HuH-7 (cell line): ENCODE data around the gene DNM2.
A peak's percentile ranks its signal among the peaks of the same experiment; 100 is the strongest.
"Not testable (repeated sequence)": the region's sequence is repeated elsewhere in the genome, so short reads cannot be mapped to it uniquely, and the experiment has no call there.

Experiments used
- DNase-seq: peaks from one replicate; pipeline ENCODE4 v3.0.0; 2011; ENCODE audit warnings: low spot score

The DNM2 gene

GRCh38 chr19:10752913-10753704 lies 35.2 kb downstream of the DNM2 start:
- no peak for DNase-seq

DNA sequence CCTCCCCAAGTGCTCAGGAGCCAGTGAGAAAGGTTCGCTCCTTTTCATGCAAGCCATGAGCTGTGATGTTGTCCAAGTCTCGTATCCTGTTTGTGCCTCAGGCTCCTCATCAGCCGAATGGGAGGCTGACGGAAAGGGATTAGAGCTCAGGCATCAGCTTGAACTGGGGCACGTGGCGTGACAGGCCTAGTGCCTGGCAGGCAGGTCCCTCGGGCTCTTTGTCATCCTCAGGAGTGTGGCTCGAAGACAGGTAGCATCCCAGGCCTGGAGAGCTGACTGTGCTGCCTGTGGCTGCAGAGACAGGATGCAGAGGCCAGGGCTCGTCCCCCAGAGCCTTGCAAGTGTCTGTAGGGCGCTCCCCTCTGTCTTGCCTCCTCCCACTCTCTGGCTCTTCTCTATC lies 38.5 kb downstream of the DNM2 start:
- no peak for DNase-seq

- DNase-seq: no peak
These were observed 38.9 kb downstream of the DNM2 start for GRCh38 chr19:10756791-10757190.

- not testable (repeated sequence) for DNase-seq
These were observed 40.2 kb downstream of the DNM2 start for GRCh38 chr19:10758050-10758449.

DNA sequence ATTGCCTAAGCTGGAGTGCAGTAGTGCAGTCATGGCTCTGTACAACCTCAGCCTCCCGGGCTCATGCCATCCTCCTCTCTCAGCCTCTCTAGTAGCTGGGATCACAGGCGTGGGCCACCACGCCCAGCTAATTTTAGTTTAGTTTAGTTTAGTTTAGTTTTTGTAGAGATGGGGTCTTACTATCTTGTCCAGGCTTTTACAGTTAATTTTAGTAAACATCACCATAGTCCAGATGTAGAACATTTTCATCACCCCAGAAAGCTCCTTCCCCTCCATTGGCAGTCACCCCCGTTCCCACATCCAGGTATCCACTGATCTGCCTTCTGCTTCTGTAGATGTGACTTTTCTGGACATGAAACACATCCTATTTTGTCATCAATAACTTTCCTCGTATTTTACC lies 41.1 kb downstream of the DNM2 start:
- no peak for DNase-seq

DNA sequence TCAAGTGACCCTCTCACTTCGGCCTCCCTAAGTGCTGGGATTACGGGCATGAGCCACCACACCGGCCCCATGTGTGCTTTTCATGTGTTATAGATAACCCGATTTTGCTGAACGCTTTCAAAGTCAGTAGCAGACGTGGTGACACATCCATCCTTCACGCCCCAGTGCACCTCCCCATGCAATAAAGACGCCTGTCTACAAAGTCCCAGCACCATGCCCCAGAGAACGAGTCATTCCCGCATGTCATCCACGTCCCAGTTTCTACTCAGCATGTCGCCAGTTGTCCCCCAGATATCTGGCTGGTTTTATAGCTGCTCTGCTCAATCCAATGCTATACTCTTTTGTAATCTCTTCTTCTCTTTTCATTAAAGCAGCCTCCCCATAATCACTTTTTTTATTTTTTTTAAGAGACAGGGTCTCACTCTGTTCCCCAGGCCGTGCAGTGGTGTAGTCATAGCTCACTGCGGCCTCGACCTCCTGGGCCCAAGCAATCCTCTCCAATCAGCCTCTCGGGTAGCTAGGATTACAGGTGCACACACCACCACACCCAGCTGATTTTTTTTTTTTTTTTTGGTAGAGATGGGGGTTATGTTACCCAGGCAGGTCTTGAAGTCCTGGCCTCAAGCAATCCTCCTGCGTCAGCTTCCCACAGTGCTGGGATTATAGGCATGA lies 42.5 kb downstream of the DNM2 start:
- DNase-seq: no peak

GRCh38 chr19:10761443-10762250 lies 43.8 kb downstream of the DNM2 start:
- DNase-seq: no peak

- DNase-seq: no peak
These were observed 44.8 kb downstream of the DNM2 start for GRCh38 chr19:10762656-10763055.

DNA sequence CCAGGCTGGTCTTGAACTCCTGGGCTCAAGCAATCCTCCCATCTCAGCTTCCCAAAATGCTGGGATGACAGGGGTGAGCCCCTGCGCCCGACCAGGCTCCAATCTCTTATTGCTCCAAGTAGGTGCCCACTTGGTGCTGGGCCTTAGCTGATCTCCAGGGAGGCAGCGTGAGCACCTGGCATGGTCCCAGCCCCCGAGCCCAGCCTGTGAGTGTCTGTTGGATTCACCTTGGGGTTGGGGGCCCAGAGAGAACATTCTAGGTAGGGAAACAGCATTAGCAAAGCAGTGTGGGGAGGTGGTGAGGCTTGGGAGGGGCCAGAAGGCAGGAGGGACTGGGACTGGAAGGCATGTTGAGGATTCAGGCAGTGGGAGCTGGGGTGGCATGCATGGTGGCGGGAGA lies 45.5 kb downstream of the DNM2 start:
- no peak for DNase-seq

DNA sequence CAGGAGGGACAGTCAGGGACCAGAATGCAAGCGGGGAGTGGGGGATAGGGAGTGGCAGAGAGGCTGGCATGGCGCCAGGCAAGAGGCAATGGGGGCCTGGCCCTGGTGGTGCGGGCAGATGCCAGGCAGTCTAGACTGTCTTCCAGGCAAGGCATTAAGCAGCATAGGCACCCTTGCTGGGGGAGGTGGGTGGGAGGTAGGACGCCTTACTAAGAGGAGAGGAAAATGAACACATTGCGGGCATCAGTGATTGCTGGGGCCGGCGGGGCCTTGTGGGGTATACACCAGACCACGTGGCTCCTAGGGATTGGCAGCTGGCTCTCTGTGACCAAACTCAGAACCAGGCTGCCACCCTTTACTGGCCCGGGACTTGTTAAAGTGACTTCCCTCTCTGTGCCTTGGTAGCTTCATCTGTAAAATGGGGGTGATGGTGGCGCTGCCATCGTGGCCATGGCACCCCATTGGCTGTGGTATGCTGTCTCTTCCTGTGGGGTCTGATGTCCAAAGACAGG lies 46.0 kb downstream of the DNM2 start:
- DNase-seq: no peak

DNA sequence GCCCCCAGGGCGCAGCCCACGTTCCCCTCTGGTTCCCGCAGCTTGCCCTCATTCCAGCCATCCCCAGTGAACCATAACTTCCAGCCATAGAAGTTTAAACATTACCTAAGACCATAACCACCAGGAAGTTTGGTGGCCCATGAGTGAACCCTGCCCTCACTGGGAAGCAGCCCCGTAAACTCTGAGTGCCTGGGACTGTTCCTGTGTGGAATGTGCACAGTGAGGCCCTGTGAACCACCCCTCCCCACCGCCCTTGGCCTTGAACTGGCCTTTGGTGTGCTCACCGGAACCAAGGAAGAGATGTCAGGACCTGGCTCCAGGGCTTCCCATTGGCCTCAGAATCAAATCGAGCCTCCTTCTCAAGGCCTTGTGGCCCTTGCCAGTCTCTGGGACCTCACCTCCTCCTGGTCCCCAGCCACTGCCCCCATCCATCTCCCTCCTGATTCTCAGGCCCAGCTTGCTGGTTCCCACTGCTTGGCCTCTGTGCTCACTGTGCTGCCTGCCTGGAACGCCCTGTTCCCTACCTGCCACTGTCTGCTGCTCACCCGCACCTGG lies 46.5 kb downstream of the DNM2 start:
- DNase-seq: peak; percentile 68

- DNase-seq: no peak
These were observed 48.3 kb downstream of the DNM2 start for GRCh38 chr19:10766049-10766623.

- no peak for DNase-seq
These were observed 48.9 kb downstream of the DNM2 start for GRCh38 chr19:10766671-10767201.

DNA sequence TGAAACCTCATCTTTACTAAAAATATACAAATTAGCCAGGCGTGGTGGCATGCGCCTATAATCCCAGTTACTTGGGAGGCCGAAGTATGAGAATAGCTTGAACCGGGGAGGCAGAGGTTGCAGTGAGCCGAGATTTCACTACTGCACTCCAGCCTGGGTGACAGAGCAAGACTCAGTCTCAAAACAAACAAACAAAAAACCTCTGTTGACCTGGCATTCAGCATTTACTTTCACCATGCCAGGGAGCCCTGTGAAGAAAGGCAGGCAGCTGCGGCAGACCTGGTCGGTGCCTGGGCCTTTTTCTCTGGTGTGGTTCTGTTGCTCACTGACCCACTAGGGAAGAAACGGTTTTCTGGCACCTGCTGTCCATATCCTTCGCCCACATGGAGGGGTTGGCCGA lies 49.8 kb downstream of the DNM2 start:
- DNase-seq: no peak

DNA sequence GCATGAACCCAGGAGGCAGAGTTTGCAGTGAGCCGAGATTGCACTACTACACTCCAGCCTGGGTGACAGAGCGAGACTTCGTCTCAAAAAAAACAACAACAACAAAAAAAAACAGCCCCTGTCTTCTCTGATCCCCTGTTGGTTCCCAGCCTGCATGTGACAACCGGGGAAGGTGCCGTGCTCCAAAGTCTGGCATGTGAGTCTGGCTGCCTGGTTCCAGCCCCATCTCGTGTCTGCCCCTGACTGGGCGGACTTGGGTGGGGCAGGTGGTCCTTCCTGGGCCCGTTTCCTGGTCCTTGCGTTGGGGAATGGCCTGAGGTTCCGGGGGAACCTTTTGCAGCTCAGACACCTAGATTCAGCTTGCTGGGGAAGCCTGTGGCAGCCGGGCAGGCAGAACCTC lies 50.5 kb downstream of the DNM2 start:
- DNase-seq: no peak

- DNase-seq: no peak
These were observed 51.1 kb downstream of the DNM2 start for GRCh38 chr19:10768936-10769335.

GRCh38 chr19:10769533-10770491 lies 51.9 kb downstream of the DNM2 start:
- DNase-seq: peak; percentile 40

- DNase-seq: no peak
These were observed 56.1 kb downstream of the DNM2 start for GRCh38 chr19:10773969-10774368.

GRCh38 chr19:10774893-10775292 lies 57.0 kb downstream of the DNM2 start:
- DNase-seq: no peak

DNA sequence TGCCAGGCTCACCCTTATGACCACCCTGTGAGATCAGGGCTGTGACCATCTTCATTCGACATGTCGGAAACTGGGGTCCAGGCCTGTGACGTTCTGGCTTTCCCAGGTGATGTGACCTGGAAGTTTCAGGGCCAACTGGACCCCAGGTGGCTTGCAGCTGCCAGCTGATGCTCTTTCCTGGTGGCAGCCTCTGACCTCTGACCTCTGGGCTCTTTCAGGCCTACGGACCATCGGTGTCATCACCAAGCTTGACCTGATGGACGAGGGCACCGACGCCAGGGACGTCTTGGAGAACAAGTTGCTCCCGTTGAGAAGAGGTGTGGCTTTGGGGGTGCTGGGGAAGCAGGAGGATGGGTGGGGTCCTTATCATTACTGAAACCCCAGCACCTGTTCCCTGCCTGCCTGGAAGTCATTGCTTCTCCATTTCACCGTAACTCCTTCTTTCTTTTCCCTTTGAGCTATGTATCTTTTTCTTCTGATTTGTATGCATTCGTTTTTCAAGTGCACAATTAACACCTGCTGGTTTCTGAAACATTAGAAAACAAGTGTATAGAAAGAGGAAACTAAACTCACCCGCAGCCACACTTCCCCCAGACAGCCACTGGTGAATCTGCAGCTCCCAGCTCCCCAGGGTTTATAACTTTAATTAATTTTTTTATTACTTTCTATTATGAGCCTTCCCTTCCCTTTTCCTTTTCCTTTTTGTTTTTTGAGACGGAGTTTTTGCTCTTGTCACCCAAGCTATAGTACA lies 59.2 kb downstream of the DNM2 start:
- DNase-seq: no peak
